DMS153 (cell line): Measurements from ENCODE around the gene AK2.
"Not testable (repeated sequence)": the region's sequence is repeated elsewhere in the genome, so short reads cannot be mapped to it uniquely, and the experiment has no call there.

Source experiments
- DNase-seq: peaks from one replicate; lab custom pipeline; 2025; lab: John Stamatoyannopoulos, UW

AK2 gene

GRCh38 chr1:33050221-33051076, 13.8 kb upstream of the AK2 start:
- DNase-seq = no peak

GRCh38 chr1:33049371-33049770, 12.7 kb upstream of the AK2 start:
- DNase-seq = no peak

DNA sequence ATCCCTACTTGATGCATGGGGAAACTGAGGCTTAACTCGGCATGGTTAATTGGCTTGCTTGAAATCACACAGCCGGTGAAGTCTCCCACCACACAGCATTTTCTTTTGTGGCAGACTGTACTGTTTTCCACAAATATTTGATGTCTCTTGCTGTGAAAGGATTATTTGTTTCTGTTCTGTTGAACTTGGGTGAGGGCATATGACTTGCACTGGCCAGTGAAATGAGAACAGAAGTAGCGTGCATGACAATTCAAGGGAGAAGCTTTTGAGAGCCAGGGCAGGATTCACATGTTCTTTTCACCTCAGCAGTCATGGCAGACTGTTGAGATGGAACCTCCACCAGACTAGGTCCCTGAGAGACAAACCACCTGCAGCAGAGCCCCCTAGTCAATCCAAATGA, 11.7 kb upstream of the AK2 start:
- no peak for DNase-seq

DNA sequence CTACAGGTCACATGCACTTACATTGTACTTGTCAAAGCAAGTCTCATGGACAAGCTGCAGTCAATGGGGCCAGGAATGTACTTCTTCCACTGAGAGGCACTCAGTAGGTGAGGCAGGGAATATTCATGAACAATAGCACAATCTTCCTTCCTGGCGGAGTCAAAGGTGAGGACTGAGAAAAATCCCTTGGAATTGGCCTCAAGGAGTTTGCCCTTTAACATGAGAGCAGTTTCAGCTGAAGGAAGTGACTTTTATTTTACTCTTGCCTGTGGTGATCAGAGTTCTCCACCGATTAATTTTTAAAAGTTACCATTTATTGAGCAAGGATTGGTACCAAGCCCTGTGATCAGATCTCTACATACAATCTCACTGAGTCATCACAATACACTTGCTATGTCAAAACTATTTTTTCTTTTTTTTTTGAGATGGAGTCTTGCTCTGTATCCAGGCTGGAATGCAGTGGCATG, 11.2 kb upstream of the AK2 start:
- DNase-seq = no peak

- no peak for DNase-seq
These were observed 10.6 kb upstream of the AK2 start for GRCh38 chr1:33047290-33047689.

GRCh38 chr1:33046234-33046633, 9.6 kb upstream of the AK2 start:
- not testable (repeated sequence) for DNase-seq

- DNase-seq = no peak
These were observed 9.1 kb upstream of the AK2 start for GRCh38 chr1:33045814-33046213.

DNA sequence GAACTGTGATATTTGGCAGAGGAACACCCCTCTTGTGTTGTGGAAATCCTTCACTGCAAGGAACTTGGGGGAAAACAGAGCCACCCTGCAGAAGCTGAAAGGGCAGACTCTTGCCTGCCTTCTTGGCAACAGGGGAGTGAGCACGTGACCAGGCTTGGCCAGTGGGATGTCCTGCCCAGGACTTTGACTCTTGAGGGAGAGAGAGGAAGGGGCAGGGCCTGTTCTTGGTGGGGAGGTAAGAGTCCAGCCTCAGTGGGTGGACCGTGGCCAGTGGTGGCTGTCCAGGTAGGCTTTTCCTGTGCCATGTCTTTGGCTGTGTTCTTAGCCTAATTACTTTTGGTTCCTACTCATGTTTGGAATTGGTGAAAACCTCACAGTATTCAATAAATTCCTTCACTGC, 8.6 kb upstream of the AK2 start:
- DNase-seq = no peak

GRCh38 chr1:33043267-33044092, 6.8 kb upstream of the AK2 start:
- DNase-seq = no peak

DNA sequence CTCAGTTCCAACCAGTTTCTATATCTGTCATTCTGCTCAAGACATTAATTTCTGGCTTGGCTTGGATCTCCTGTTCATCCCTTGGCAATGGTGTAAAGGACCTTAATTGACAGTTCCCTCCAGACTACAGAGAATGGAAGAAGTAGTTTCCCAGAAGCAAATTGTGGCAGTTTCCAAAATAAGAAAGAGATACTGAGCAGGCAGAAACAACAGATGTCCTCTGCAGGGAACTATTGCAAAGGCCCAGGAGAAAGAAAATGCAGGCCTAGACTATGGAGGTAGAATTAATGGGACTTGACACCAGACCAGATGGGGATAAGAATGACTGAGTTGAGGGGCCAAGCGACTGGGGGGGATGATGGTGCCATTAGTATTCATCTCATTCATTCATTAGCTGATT, 6.1 kb upstream of the AK2 start:
- no peak for DNase-seq

DNA sequence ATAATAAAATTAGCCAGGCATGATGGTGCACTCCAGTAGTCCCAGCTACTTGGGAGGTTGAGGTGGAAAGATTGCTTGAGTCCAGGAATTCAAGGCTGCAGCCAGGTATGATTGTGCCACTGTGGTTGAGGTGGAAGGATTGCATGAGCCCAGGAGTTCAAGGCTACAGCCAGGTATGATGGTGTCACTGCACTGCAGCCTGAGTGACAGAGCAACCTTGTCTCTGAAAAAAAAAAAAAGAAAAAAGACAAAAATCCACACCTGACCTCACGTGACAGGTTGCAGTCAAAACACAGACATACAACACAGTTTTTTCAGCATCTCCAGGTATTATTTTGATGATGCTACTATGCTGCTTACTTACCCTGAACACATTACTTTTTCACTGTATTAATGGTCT, 4.3 kb upstream of the AK2 start:
- DNase-seq = no peak

- no peak for DNase-seq
These were observed 3.2 kb upstream of the AK2 start for GRCh38 chr1:33039840-33040239.

DNA sequence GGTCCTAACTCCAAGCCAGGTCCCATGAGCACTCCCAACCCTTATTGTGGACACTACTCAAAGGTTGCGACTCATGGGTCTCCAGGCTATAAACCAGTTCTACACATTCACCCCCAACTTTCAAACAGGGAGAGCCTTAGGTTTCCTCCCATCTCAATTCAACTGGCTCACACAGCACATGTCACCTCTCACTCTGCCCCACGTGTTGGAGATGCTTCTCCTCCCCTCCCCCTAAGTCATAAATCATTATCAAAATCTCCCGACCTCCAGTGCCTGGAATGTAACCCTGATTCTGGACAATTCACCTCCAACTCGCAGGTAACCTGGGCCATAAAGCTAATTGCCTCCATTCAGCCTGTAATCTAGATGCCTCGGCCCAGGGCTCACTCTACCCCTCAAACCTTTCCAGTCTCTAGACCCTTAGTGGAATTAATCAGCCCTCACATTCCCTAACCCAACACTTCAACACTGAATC, 595 bp downstream of the AK2 start:
- no peak for DNase-seq

- no peak for DNase-seq
These were observed 4.4 kb downstream of the AK2 start for GRCh38 chr1:33032126-33032869.

DNA sequence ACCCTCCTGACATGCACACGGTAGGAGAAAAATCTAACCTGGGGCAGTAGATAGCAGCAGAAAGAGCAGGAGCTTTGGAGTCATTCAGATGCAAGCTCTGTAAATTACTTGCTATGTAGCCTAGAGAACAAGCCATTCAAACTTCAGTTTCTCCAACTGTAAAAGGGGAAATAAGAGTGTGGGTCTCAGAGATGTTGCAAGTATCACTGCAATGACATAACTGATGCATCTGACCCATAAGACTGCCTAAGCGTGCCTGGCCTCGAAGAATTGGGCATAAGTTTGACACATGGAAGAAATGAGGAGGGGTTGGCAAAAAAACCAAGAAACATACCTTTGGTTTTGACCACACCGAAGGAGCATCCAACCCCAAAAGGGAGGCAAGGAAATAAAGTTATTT, 5.2 kb downstream of the AK2 start:
- no peak for DNase-seq

GRCh38 chr1:33030575-33030974, 6.1 kb downstream of the AK2 start:
- no peak for DNase-seq

GRCh38 chr1:33029921-33030320, 6.8 kb downstream of the AK2 start:
- no peak for DNase-seq

DNA sequence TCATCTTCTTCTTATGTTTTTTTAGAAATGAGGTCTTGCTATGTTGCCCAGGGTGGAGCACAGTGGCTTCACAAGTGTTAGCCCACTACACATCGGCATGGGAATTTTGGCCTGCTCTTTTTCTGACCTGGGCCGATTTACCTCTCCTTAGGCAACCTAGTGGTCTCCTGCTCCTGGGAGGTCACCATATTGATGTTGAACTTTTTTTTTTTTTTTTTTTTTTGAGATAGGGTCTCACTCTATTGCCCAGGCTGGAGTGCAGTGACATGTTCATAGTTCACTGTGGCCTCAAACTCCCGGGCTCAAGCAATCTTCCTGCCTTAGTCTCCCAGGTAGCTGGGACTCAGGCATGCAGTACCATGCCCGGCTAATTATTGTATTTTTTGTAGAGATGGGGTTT, 7.5 kb downstream of the AK2 start:
- no peak for DNase-seq

- no peak for DNase-seq
These were observed 10.9 kb downstream of the AK2 start for GRCh38 chr1:33025761-33026160.

- DNase-seq = no peak
These were observed 11.5 kb downstream of the AK2 start for GRCh38 chr1:33025180-33025569.

DNA sequence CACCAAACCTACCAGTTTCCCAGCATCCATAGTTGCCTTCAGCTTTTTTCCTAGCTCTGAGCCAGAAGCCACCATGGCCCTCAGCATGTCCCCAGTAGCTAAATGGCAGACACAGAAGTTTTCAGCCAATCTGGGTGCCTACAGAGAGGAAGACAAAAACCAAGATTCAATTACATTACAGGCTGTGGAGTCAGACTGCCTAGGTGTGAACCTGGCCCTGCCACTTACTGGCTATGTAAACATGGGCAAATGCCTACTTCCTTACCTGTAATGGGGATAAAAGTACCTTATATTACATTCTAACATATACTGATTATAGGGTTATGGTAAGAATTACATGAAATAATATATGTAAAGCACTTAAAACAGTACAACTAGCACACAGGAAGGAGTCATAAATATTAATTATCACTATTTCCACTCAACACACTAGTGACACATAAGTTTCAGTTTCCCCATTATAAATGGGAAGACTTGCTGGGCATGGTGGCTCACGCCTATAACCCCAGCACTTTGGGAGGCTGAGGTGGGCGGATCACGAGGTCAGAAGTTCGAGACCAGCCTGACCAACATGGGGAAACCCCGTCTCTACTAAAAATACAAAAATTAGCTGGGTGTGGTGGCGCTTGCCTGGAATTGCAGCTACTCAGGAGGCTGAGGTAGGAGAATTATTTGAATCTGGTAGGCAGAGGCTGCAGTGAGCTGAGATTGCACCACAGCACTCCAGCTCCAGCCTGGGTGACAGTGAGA, 12.1 kb downstream of the AK2 start:
- DNase-seq = not testable (repeated sequence)
